Measurements from ENCODE around the gene MRTFA.

MRTFA gene

DNA sequence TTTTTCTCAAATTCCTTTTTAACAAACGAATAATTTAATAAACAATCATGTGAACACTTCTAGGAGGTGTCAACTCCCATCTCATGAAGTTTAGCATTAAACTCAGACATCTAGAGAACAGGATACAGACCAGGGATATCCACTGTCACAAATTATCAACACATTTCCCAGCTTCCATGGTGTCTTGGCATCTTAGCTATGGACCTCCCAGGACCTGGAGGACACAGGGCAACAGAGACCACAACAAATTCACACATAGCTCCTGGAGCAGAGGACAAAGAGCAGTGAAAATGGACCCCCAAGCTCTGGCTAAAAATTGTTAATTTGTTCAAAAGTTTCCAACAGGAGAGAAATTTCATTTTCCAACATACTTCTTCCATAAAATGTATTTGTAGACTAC, 163.9 kb downstream of the MRTFA start:
- POLR2A ChIA-PET (ENCODE audit: low non-redundant PET) = no interaction called here
- TF ChIP-seq, protein P1, sequence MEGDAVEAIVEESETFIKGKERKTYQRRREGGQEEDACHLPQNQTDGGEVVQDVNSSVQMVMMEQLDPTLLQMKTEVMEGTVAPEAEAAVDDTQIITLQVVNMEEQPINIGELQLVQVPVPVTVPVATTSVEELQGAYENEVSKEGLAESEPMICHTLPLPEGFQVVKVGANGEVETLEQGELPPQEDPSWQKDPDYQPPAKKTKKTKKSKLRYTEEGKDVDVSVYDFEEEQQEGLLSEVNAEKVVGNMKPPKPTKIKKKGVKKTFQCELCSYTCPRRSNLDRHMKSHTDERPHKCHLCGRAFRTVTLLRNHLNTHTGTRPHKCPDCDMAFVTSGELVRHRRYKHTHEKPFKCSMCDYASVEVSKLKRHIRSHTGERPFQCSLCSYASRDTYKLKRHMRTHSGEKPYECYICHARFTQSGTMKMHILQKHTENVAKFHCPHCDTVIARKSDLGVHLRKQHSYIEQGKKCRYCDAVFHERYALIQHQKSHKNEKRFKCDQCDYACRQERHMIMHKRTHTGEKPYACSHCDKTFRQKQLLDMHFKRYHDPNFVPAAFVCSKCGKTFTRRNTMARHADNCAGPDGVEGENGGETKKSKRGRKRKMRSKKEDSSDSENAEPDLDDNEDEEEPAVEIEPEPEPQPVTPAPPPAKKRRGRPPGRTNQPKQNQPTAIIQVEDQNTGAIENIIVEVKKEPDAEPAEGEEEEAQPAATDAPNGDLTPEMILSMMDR (conservative IDR thresholded peaks at IDR 0.05; ENCODE audit: low read depth) = no peak
- no peak overlapping the region for H3K27ac ChIP-seq
- CTCF ChIA-PET = interaction anchor here (0.5 kb wide), 1 partner anchor 10 kb away, joined by 3 read pairs; no protein-coding TSS in a partner anchor
- DNase-seq (ENCODE audit: low spot score) = no peak

DNA sequence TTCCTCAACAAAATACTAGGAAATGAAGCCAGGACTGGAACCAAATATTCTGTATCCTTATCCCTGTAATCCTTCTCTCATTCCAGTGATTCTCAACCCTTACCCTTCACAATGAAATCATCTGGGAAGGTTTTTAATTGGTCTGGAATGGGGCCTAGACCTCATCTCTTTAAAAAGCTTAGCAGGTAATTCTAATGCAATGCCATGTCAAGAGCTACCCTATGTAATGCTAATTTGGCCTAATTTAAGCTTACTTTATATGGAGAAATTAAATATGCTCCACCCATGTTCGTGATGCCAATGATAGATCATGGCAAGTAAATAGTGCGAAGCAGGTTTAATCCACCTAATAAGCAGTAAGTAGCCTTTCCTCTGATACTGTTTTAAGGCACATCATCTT, 164.5 kb downstream of the MRTFA start:
- TF ChIP-seq, protein P1 (conservative IDR thresholded peaks at IDR 0.05; ENCODE audit: low read depth) = no peak
- POLR2A ChIA-PET (ENCODE audit: low non-redundant PET) = no interaction called here
- H3K27ac ChIP-seq = no peak overlapping the region
- no peak for DNase-seq (ENCODE audit: low spot score)
- CTCF ChIA-PET = interaction anchor here (0.5 kb wide), 1 partner anchor 15 kb away, joined by 3 read pairs; no protein-coding TSS in a partner anchor

DNA sequence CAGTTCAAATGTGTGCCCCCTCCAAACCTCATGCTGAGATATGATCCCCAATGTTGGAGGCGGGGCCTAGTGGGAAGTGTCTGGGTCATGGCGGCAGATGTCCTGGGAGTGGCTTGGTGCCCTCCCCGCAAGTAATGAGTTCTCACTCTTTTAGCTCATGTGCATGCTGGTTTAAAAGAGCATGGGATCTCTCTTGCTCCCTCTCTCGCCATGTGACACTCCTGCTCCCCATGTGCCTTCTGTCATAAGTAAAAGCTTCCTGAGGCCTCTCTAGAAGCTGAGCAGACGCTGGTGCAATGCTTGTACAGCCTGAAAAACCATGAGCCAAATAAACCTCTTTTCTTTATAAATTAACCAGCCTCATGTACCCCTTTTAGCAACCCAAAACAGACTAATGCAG, 167.3 kb downstream of the MRTFA start:
- no peak for DNase-seq (ENCODE audit: low spot score)
- TF ChIP-seq, protein P1 (conservative IDR thresholded peaks at IDR 0.05; ENCODE audit: low read depth) = no peak
- ChIA-PET CTCF (no interaction called here), POLR2A (ENCODE audit: low non-redundant PET) (no interaction called here)
- no peak overlapping the region for H3K27ac ChIP-seq

DNA sequence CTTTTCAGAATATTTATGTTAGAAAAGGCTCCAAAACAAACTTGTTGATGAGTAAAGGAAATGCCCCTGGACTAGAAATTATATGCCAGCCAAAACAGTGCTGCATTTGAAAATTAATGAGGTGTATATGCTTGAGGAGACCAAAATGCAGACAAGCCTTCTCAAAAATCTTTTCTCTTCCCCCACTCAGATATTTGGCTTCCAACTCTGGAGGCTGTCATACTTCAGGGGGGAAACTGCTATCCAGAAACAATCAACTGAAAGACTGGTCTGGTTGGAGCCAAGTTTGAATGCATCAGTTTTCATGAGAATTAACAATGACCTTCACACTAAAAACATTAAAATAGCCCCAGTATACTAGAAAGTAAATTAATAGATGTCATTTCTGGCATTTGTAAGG, 167.9 kb downstream of the MRTFA start:
- DNase-seq (ENCODE audit: low spot score) = no peak
- TF ChIP-seq, protein P1 (conservative IDR thresholded peaks at IDR 0.05; ENCODE audit: low read depth) = no peak
- ChIA-PET CTCF (no interaction called here), POLR2A (ENCODE audit: low non-redundant PET) (no interaction called here)
- H3K27ac ChIP-seq = no peak overlapping the region

DNA sequence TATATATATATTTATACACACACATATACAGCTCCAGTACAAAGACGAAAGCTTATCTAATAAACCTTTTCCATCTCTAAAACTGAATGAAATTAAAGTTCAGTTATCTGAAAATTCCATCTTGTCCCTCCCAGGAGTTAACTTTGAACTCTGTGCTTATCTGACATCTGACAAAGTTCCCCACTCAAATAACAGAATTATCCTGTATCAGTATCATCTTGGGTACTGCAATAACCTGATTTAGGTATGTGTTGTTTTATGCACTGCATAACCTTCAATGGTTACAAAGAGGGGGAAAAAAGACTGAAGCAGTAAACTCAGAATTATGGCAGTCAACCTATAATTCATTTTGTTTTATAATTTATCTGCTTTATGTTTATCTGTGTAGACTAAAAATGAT, 169.5 kb downstream of the MRTFA start:
- CTCF ChIA-PET = interaction anchor here (0.9 kb wide), 1 partner anchor 75 kb away, joined by 3 read pairs; no protein-coding TSS in a partner anchor

DNA sequence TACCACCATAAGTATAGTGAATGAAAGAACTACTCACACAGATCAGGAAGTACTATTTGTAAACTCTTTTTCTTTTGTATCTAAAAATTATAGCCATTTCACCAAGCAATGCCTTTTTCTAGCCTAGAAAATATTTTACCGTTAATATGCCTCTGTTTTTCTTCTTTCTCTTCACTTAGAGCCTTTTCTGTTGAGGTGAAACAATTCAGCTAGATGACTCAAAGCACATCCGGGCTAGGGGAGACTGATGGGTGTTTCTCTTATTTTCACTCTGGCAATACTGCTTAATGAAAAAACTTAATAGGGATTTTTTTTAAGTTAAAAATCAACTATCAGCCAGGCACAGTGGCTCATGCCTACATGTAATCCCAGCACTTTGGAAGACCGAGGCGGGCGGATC, 172.8 kb downstream of the MRTFA start:
- ChIA-PET CTCF (no interaction called here), POLR2A (ENCODE audit: low non-redundant PET) (no interaction called here)
- no peak overlapping the region; the same call in 1 of the 2 replicates for H3K27ac ChIP-seq
- TF ChIP-seq, protein P1 (conservative IDR thresholded peaks at IDR 0.05; ENCODE audit: low read depth) = no peak
- no peak for DNase-seq (ENCODE audit: low spot score)

More for the DNA sequence above, 169.5 kb downstream of the MRTFA start:
- TF ChIP-seq, protein P1 (conservative IDR thresholded peaks at IDR 0.05; ENCODE audit: low read depth) = no peak
- DNase-seq (ENCODE audit: low spot score) = no peak
- POLR2A ChIA-PET (ENCODE audit: low non-redundant PET) = no interaction called here
- H3K27ac ChIP-seq = no peak overlapping the region
